Keratinocyte (primary cell): ENCODE measurements around the gene WDR4.

Source experiments
- EZH2 ChIP-seq: IDR thresholded peaks from one replicate; pipeline ENCODE4 v1.6.1; 2012; ENCODE audit warnings: inconsistent platforms, mild to moderate bottlenecking, low read length, moderate library complexity
- TF ChIP-seq, protein P1 (sequence below), 3 experiments: IDR thresholded peaks in 1 of 3; conservative IDR thresholded peaks in 1 of 3; optimal IDR thresholded peaks in 1 of 3; 2 replicates in 2 of 3; 3 replicates in 1 of 3; pipeline versions ENCODE3 to v1.5.1; 2011; ENCODE audit warnings: low read length in 3 of 3, mild to moderate bottlenecking in 3 of 3, moderate library complexity in 2 of 3, control low read depth in 1 of 3, inconsistent platforms in 1 of 3; ENCODE audit not compliant: insufficient read depth in 2 of 3; ENCODE audit errors: extremely low read depth in 1 of 3

DNA sequence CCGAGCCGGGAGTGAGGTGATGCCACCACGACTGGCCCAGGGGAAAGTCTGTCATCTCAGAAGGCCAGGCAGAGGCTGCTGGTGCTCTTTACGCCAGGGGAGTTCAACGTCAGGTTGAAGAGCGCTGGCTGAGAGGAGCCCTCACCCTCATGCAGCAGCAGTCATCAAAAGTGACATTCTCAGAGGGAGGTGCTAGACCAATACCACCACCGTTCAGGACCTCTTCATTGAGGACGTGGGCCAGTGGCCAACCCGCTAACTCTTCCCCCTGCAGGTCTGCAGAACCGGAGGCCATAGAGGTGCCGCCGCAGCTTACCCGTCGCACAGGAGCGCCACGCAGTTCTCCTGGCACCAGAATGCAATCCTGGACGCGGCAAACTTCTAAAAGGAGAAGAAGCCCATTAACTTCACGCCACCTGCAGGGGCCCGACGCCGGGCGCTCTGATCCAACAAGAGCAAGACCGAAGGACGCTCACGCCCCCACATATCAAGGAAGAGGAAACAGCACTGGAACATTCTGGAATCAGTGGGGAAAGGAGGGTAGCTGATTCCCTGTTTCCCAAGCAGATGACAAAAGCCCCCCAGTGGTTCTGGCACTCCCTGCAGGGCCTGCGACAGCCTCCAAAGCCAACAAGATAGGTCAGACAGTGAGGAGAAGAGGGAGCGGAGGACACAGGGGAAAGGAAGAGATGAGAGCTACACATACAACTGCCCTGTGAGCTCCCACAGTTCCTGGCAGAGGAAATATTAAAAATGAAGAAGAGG, 24.9 kb downstream of the WDR4 start:
- TF ChIP-seq, protein P1, sequence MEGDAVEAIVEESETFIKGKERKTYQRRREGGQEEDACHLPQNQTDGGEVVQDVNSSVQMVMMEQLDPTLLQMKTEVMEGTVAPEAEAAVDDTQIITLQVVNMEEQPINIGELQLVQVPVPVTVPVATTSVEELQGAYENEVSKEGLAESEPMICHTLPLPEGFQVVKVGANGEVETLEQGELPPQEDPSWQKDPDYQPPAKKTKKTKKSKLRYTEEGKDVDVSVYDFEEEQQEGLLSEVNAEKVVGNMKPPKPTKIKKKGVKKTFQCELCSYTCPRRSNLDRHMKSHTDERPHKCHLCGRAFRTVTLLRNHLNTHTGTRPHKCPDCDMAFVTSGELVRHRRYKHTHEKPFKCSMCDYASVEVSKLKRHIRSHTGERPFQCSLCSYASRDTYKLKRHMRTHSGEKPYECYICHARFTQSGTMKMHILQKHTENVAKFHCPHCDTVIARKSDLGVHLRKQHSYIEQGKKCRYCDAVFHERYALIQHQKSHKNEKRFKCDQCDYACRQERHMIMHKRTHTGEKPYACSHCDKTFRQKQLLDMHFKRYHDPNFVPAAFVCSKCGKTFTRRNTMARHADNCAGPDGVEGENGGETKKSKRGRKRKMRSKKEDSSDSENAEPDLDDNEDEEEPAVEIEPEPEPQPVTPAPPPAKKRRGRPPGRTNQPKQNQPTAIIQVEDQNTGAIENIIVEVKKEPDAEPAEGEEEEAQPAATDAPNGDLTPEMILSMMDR (optimal IDR thresholded peaks at IDR 0.05 in 1 of 3, IDR thresholded peaks at IDR 0.05 in 1 of 3, conservative IDR thresholded peaks at IDR 0.05 in 1 of 3; ENCODE audit: extremely low read depth in 1 of 3, insufficient read depth in 2 of 3, low read length in 3 of 3): no peak
- TF ChIP-seq EZH2: no peak
